Activated B cell treated with CpG ODN at 0.5 μM for 24 hours (primary cell): ENCODE results near the gene ZNRF4. TPM values are rescaled to one million over a fixed set of nuclear protein-coding genes. Genes with fewer than 3 reads are reported as not detected.

ENCODE experiments used
- ATAC-seq: fragments of 200-7000 bp; cut with Tn5 transposase; one replicate; pipeline ENCODE4 v1.10.0; 2021; ENCODE audit warnings: low read depth, mild to moderate bottlenecking, moderate library complexity
- CTCF ChIA-PET: fragments of 350-600 bp; sonication (Branson Sonifier 250); formaldehyde crosslinking; loops from one replicate; lab custom pipeline; 2021; ENCODE audit warnings: antibody characterized with exemption; lab: Charles Lee
- POLR2A ChIA-PET: fragments of 350-600 bp; sonication (Branson Sonifier 250); formaldehyde crosslinking; loops from one replicate; lab custom pipeline; 2021; ENCODE audit warnings: antibody characterized with exemption; lab: Charles Lee
- DNase-seq: peaks from one replicate; pipeline ENCODE4 v3.0.0; 2022
- H3K27ac Mint-ChIP-seq: one replicate; pipeline ENCODE4 v1.8.0; 2020; ENCODE audit warnings: mixed read lengths
- H3K27me3 Mint-ChIP-seq: one replicate; pipeline ENCODE4 v1.8.0; 2021; ENCODE audit warnings: mixed read lengths
- H3K36me3 Mint-ChIP-seq: one replicate; pipeline ENCODE4 v1.8.0; 2021; ENCODE audit warnings: low read depth, mixed read lengths
- H3K4me1 Mint-ChIP-seq: one replicate; pipeline ENCODE4 v1.8.0; 2021; ENCODE audit warnings: mixed read lengths
- H3K4me3 Mint-ChIP-seq: one replicate; pipeline ENCODE4 v1.8.0; 2020; ENCODE audit warnings: mild to moderate bottlenecking, mixed read lengths
- H3K9me3 Mint-ChIP-seq: one replicate; pipeline ENCODE4 v1.8.0; 2020; ENCODE audit warnings: mixed read lengths
- CTCF ChIP-seq: fragments of 200-600 bp; IDR thresholded peaks from one replicate; pipeline ENCODE4 v1.8.0; 2022; ENCODE audit warnings: antibody characterized with exemption, mild to moderate bottlenecking
- intact Hi-C: fragments of 100-400 bp; cut with micrococcal nuclease; formaldehyde crosslinking; loops from one replicate; pipeline ENCODE4 v1.15.1; 2024
- total RNA-seq: library from RNA; stranded (reverse); gene quantifications from 2 replicates; pipeline ENCODE4 v1.2.3, GENCODE V29; 2022

The ZNRF4 gene
- total RNA-seq, 1 donor from 2014 or later: not detected

GRCh38 chr19:5418677-5419076, 36.5 kb upstream of the ZNRF4 start:
- DNase-seq: no peak
- ChIA-PET CTCF (no interaction called here), POLR2A (no interaction called here)
- Mint-ChIP-seq H3K27ac (no peak overlapping the region), H3K4me3 (no peak overlapping the region), H3K9me3 (no peaks in the 10 kb centered on the region), H3K27me3 (peaks cover 39% of the 10 kb centered on the region), H3K36me3 (no peaks in the 10 kb centered on the region), H3K4me1 (no peaks in the 10 kb centered on the region)
- no peak for ATAC-seq
- no peak for TF ChIP-seq CTCF
- intact Hi-C loops: no loop called here

- DNase-seq: no peak
- intact Hi-C loops: no loop called here
- TF ChIP-seq CTCF: no peak
- Mint-ChIP-seq H3K27ac (no peak overlapping the region), H3K27me3 (peaks cover 41% of the 10 kb centered on the region), H3K9me3 (no peaks in the 10 kb centered on the region), H3K36me3 (no peaks in the 10 kb centered on the region), H3K4me1 (no peaks in the 10 kb centered on the region), H3K4me3 (no peak overlapping the region)
- ATAC-seq: no peak
- POLR2A ChIA-PET: no interaction called here
- CTCF ChIA-PET: no interaction called here
Observed at GRCh38 chr19:5420953-5421352, 34.3 kb upstream of the ZNRF4 start.

- peaks cover 35% of the 10 kb centered on the region for H3K27me3 Mint-ChIP-seq
- ATAC-seq (no peak), DNase-seq (no peak)
- TF ChIP-seq CTCF: no peak
- H3K36me3 Mint-ChIP-seq: no peaks in the 10 kb centered on the region
- intact Hi-C loops: no loop called here
- H3K4me1 Mint-ChIP-seq: no peaks in the 10 kb centered on the region
- ChIA-PET POLR2A (no interaction called here), CTCF (no interaction called here)
- H3K4me3 Mint-ChIP-seq: no peak overlapping the region
- H3K27ac Mint-ChIP-seq: no peak overlapping the region
- no peaks in the 10 kb centered on the region for H3K9me3 Mint-ChIP-seq
Observed at GRCh38 chr19:5423567-5424125, 31.6 kb upstream of the ZNRF4 start.

- ChIA-PET CTCF (no interaction called here), POLR2A (no interaction called here)
- Mint-ChIP-seq H3K27me3 (peaks cover 29% of the 10 kb centered on the region), H3K27ac (no peak overlapping the region), H3K4me1 (no peaks in the 10 kb centered on the region), H3K36me3 (no peaks in the 10 kb centered on the region), H3K9me3 (no peaks in the 10 kb centered on the region), H3K4me3 (no peak overlapping the region)
- DNase-seq (no peak), ATAC-seq (no peak)
- intact Hi-C loops: no loop called here
- no peak for TF ChIP-seq CTCF
Observed at GRCh38 chr19:5424192-5424973, 30.8 kb upstream of the ZNRF4 start.

GRCh38 chr19:5425260-5425659, 30.0 kb upstream of the ZNRF4 start:
- TF ChIP-seq CTCF: no peak
- Mint-ChIP-seq H3K36me3 (no peaks in the 10 kb centered on the region), H3K4me3 (no peak overlapping the region), H3K9me3 (no peaks in the 10 kb centered on the region), H3K27me3 (peaks cover 24% of the 10 kb centered on the region), H3K4me1 (no peaks in the 10 kb centered on the region), H3K27ac (no peak overlapping the region)
- no peak for DNase-seq
- intact Hi-C loops: no loop called here
- ATAC-seq: no peak
- ChIA-PET POLR2A (no interaction called here), CTCF (no interaction called here)
